K562 (cell line): ENCODE results near the gene BNIPL. TPM values are rescaled to one million over a fixed set of nuclear protein-coding genes. Genes with fewer than 3 reads are reported as not detected.

Experiments used
- C11orf30 ChIP-seq: fragments of 450-650 bp; IDR thresholded peaks from 2 replicates; pipeline ENCODE4 v1.6.1; 2016; ENCODE audit warnings: low read depth, mild to moderate bottlenecking
- CHD1 ChIP-seq: fragments of 200-600 bp; sonication (generic); IDR thresholded peaks from one replicate; pipeline ENCODE4 v1.6.1; 2012; ENCODE audit warnings: mild to moderate bottlenecking, moderate library complexity, low read length, inconsistent platforms
- DIDO1 ChIP-seq: fragments of 450-650 bp; IDR thresholded peaks from 2 replicates; pipeline ENCODE4 v1.6.1; 2016; ENCODE audit warnings: low read depth, missing biosample characterization, missing genetic modification characterization
- FIP1L1 ChIP-seq: fragments of 200-400 bp; formaldehyde crosslinking; IDR thresholded peaks from 2 replicates; pipeline ENCODE4 v1.6.1; 2018; ENCODE audit warnings: mild to moderate bottlenecking, low read depth, low read length; ENCODE audit not compliant: poor library complexity, severe bottlenecking
- GMEB1 ChIP-seq: fragments of 250-450 bp; sonication (Bioruptor Pico); IDR thresholded peaks from 2 replicates; pipeline ENCODE4 v1.4.0; 2020; ENCODE audit warnings: mild to moderate bottlenecking
- HEY1 ChIP-seq: fragments of 250-450 bp; sonication (Bioruptor Pico); IDR thresholded peaks from 2 replicates; pipeline ENCODE4 v1.5.0; 2020; ENCODE audit warnings: mild to moderate bottlenecking, moderate library complexity, borderline replicate concordance
- HMGN3 ChIP-seq: IDR thresholded peaks from 2 replicates; pipeline ENCODE4 v1.6.1; 2011; ENCODE audit warnings: borderline replicate concordance, low read depth, mild to moderate bottlenecking, mixed read lengths, low read length; ENCODE audit not compliant: insufficient read length; ENCODE audit errors: extremely low read depth
- PHB2 ChIP-seq: fragments of 450-650 bp; IDR thresholded peaks from 2 replicates; pipeline ENCODE4 v1.6.1; 2017; ENCODE audit warnings: low read depth
- PHF20 ChIP-seq: fragments of 450-650 bp; IDR thresholded peaks from 2 replicates; pipeline ENCODE4 v1.6.1; 2018; ENCODE audit not compliant: partially characterized antibody
- SMARCA4 ChIP-seq: fragments of 450-650 bp; IDR thresholded peaks from 2 replicates; pipeline ENCODE4 v1.6.1; 2016
- SRSF1 ChIP-seq: fragments of 200-400 bp; formaldehyde crosslinking; IDR thresholded peaks from 2 replicates; pipeline ENCODE4 v1.6.1; 2017; ENCODE audit warnings: mild to moderate bottlenecking, low read depth, low read length, moderate library complexity
- TBP ChIP-seq: optimal IDR thresholded peaks from 2 replicates; pipeline ENCODE3; 2011; ENCODE audit warnings: low read depth, low read length, improper control_type of control experiment
- TCF15 ChIP-seq: fragments of 250-450 bp; sonication (Bioruptor Pico); IDR thresholded peaks from 2 replicates; pipeline ENCODE4 v1.8.0; 2022; ENCODE audit warnings: moderate library complexity, mild to moderate bottlenecking, inconsistent platforms
- TRIM28 ChIP-seq: fragments of 450-650 bp; IDR thresholded peaks from 2 replicates; pipeline ENCODE4 v1.6.1; 2017
- ZC3H4 ChIP-seq: sonication (generic); formaldehyde crosslinking; IDR thresholded peaks from 2 replicates; pipeline ENCODE4 v1.9.0; 2021; ENCODE audit warnings: missing genetic modification reagents, borderline replicate concordance
- ZFP1 ChIP-seq: fragments of 450-650 bp; formaldehyde crosslinking; IDR thresholded peaks from 2 replicates; pipeline ENCODE4 v1.4.0; 2020; ENCODE audit warnings: mild to moderate bottlenecking, mixed read lengths
- ZNF175 ChIP-seq: fragments of 200-800 bp; sonication (Bioruptor generic); IDR thresholded peaks from 2 replicates; pipeline ENCODE4 v1.6.1; 2016; ENCODE audit warnings: low read depth, mild to moderate bottlenecking, missing genetic modification characterization, missing compliant biosample characterization
- ZNF551 ChIP-seq: fragments of 250-450 bp; sonication (Bioruptor Pico); IDR thresholded peaks from 2 replicates; pipeline ENCODE4 v1.5.0; 2021; ENCODE audit warnings: mild to moderate bottlenecking, moderate library complexity
- ZZZ3 ChIP-seq: fragments of 450-650 bp; IDR thresholded peaks from 2 replicates; pipeline ENCODE4 v1.6.1; 2016; ENCODE audit warnings: antibody characterized with exemption, mild to moderate bottlenecking, moderate library complexity
- polyA plus RNA-seq, 8 experiments: library from polyadenylated mRNA; depleted of rRNA in 4 of 8; stranded (reverse) in 5 of 8; unstranded in 3 of 8; fragments of >200 nt; fragmentation: Nextera tagmentation in 2 of 8; fragmentation: Illumina TruSeq in 1 of 8; extraction: Ambion mirVana in 2 of 8; extraction: Trizol in 1 of 8; gene quantifications; 2 replicates each; pipeline versions ENCODE4 v1.2.1 to v1.2.3, GENCODE V29; 2011 to 2014; ENCODE audit warnings: inconsistent platforms in 1 of 8, missing spikeins in 1 of 8
- total RNA-seq, 7 experiments: library from RNA; depleted of rRNA in 6 of 7; stranded (reverse); fragments of >200 nt in 6 of 7; fragmentation: Illumina TruSeq in 2 of 7; extraction: Trizol in 2 of 7; gene quantifications; 2 replicates each; pipeline versions ENCODE4 v1.2.1 to v1.2.3, GENCODE V29; 2011 to 2021; ENCODE audit warnings: low replicate concordance in 1 of 7

Gene BNIPL
- total and polyA plus RNA-seq, 9 of the 15 experiments (the other 6 are each of a cell fraction or from before 2014, with no cell fraction given): 0.08 to 1.4 (median 0.68) TPM

- TF ChIP-seq FIP1L1 (no peak), SRSF1 (no peak), ZZZ3 (no peak), PHF20 (peak; percentile 20), ZFP1 (CRISPR knock-in tag) (no peak), HEY1 (CRISPR knock-in tag) (no peak), TCF15 (CRISPR knock-in tag) (no peak), DIDO1 (no peak), C11orf30 (peak; percentile 32; the same call in 1 of the 2 replicates), ZC3H4 (no peak; the same call in 1 of the 2 replicates), TBP (peak; percentile 70), HMGN3 (peak; percentile 88), PHB2 (no peak), TRIM28 (no peak), ZNF551 (no peak), CHD1 (peak; percentile 26), SMARCA4 (peak; percentile 70), GMEB1 (CRISPR knock-in tag) (peak; percentile 86), ZNF175 (no peak)
These were observed 23.0 kb downstream of the BNIPL start, which contains the start of gene CDC42SE1 (continued) for GRCh38 chr1:151059109-151060006.
